ENCODE data around the gene DNAJC16.
A peak's percentile ranks its signal among the peaks of the same experiment; 100 is the strongest.

The DNAJC16 gene

GRCh38 chr1:15542388-15543250 is 16.0 kb downstream of the DNAJC16 start:
- no peak for DNase-seq

GRCh38 chr1:15543251-15543588 is 16.6 kb downstream of the DNAJC16 start:
- no peak for DNase-seq

- DNase-seq: no peak
These were observed 17.2 kb downstream of the DNAJC16 start for GRCh38 chr1:15543589-15544568.

GRCh38 chr1:15546641-15547040 is 20.0 kb downstream of the DNAJC16 start:
- no peak for DNase-seq

GRCh38 chr1:15550573-15550972 is 23.9 kb downstream of the DNAJC16 start:
- DNase-seq: no peak

- DNase-seq: no peak
These were observed 30.4 kb downstream of the DNAJC16 start for GRCh38 chr1:15557008-15557407.

GRCh38 chr1:15557594-15557993 is 30.9 kb downstream of the DNAJC16 start:
- DNase-seq: no peak

- DNase-seq: no peak
These were observed 31.9 kb downstream of the DNAJC16 start for GRCh38 chr1:15558516-15558915.

GRCh38 chr1:15559189-15559810 is 32.7 kb downstream of the DNAJC16 start:
- no peak for DNase-seq

- DNase-seq: no peak
These were observed 41.9 kb downstream of the DNAJC16 start for GRCh38 chr1:15568387-15569073.

- no peak for DNase-seq
These were observed 44.2 kb downstream of the DNAJC16 start for GRCh38 chr1:15570861-15571260.

- DNase-seq: no peak
These were observed 44.6 kb downstream of the DNAJC16 start for GRCh38 chr1:15571266-15571665.

GRCh38 chr1:15573477-15573876 is 46.8 kb downstream of the DNAJC16 start:
- DNase-seq: no peak

GRCh38 chr1:15574741-15575140 is 48.1 kb downstream of the DNAJC16 start:
- DNase-seq: no peak

GRCh38 chr1:15575549-15576150 is 49.0 kb downstream of the DNAJC16 start:
- no peak for DNase-seq

GRCh38 chr1:15577691-15578090 is 51.0 kb downstream of the DNAJC16 start:
- no peak for DNase-seq

- DNase-seq: peak; percentile 25
These were observed 52.5 kb downstream of the DNAJC16 start for GRCh38 chr1:15578921-15579682.

GRCh38 chr1:15579683-15580047 is 53.0 kb downstream of the DNAJC16 start:
- no peak for DNase-seq

- DNase-seq: no peak
These were observed 56.5 kb downstream of the DNAJC16 start for GRCh38 chr1:15583016-15583706.

GRCh38 chr1:15584489-15585363 is 58.1 kb downstream of the DNAJC16 start, which contains the start of gene AGMAT:
Gene AGMAT (minus strand): TSS chr1:15585051. CDS start chr1:15584967, 84 bp downstream.
- DNase-seq: peak; percentile 42
